ENCODE data around the gene SLC22A1. TPM values are rescaled to one million over a fixed set of nuclear protein-coding genes. Genes with fewer than 3 reads are reported as not detected.

SLC22A1 gene
- total RNA-seq, 1 donor from 2014 or later, result 3.2 TPM

GRCh38 chr6:160170018-160170680 lies 48.5 kb downstream of the SLC22A1 start:
- no peak overlapping the region for H3K4me2 ChIP-seq (ENCODE audit: low read length)
- H2AFZ ChIP-seq (ENCODE audit: low read depth, low read length), result no peak overlapping the region
- H3K27ac Mint-ChIP-seq (ENCODE audit: unreplicated experiment), result no peak overlapping the region

DNA sequence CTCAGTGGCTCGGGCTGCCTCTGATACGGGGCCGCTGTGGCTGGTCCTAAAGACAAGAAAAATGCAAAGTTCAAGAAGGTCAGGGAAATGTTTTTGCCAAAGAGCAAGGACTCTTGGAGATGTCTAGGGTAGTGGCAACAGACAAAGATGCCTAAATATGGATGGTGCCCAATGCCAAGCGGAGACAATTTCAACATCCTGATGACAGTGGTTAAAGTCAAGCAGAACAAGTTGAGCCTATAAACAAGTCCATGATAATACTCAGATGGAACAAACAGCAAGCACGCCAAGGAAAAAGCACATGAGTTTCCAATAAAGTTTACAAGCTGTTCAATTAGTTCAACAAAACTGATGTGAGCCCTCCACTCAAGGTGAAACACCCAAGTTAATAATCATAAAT lies 51.1 kb downstream of the SLC22A1 start:
- no peaks in the 10 kb centered on the region for H3K4me1 Mint-ChIP-seq (ENCODE audit: low read depth, unreplicated experiment)
- Histone ChIP-seq H3K36me3 (ENCODE audit: insufficient read depth, low read length) (no peaks in the 10 kb centered on the region), H3K4me2 (ENCODE audit: low read length) (no peak overlapping the region), H4K20me1 (ENCODE audit: insufficient read depth, low read length) (no peaks in the 10 kb centered on the region), H3K79me2 (ENCODE audit: insufficient read depth, low read length) (no peaks in the 10 kb centered on the region), H3K4me3 (ENCODE audit: insufficient read depth, low read depth, low read length) (no peak overlapping the region), H3K27ac (ENCODE audit: low read depth, low read length) (no peak overlapping the region), H2AFZ (ENCODE audit: low read depth, low read length) (no peak overlapping the region), H3K27me3 (ENCODE audit: insufficient read depth, low read length) (no peaks in the 10 kb centered on the region), H3K9me3 (ENCODE audit: insufficient read depth, low read depth, low read length) (no peaks in the 10 kb centered on the region), H3K4me1 (ENCODE audit: insufficient read depth, low read length) (no peaks in the 10 kb centered on the region), H3K9ac (ENCODE audit: low read length) (no peak overlapping the region)
- FAIRE-seq, result no peak
- no peak for DNase-seq (ENCODE audit: low read depth)
- no peak overlapping the region for H3K27ac Mint-ChIP-seq (ENCODE audit: unreplicated experiment)
- no peaks in the 10 kb centered on the region for H3K36me3 Mint-ChIP-seq (ENCODE audit: low read depth, unreplicated experiment)
- TF ChIP-seq CTCF (IDR thresholded peaks at IDR 0.05; ENCODE audit: insufficient read depth, low read depth, low read length) (no peak), EZH2 (IDR thresholded peaks at IDR 0.05; ENCODE audit: insufficient read depth, low read length) (no peak)
- H3K27me3 Mint-ChIP-seq (ENCODE audit: low read depth, unreplicated experiment), result no peaks in the 10 kb centered on the region
- H3K9me3 Mint-ChIP-seq (ENCODE audit: unreplicated experiment), result no peaks in the 10 kb centered on the region
- H3K4me3 Mint-ChIP-seq (ENCODE audit: unreplicated experiment), result no peak overlapping the region

More at GRCh38 chr6:160170018-160170680, 48.5 kb downstream of the SLC22A1 start:
- Histone ChIP-seq H3K36me3 (ENCODE audit: insufficient read depth, low read length) (no peaks in the 10 kb centered on the region), H3K4me1 (ENCODE audit: insufficient read depth, low read length) (no peaks in the 10 kb centered on the region), H3K4me3 (ENCODE audit: insufficient read depth, low read depth, low read length) (no peak overlapping the region), H3K9me3 (ENCODE audit: insufficient read depth, low read depth, low read length) (no peaks in the 10 kb centered on the region), H3K27me3 (ENCODE audit: insufficient read depth, low read length) (no peaks in the 10 kb centered on the region), H3K79me2 (ENCODE audit: insufficient read depth, low read length) (no peaks in the 10 kb centered on the region), H4K20me1 (ENCODE audit: insufficient read depth, low read length) (no peaks in the 10 kb centered on the region), H3K9ac (ENCODE audit: low read length) (no peak overlapping the region), H3K27ac (ENCODE audit: low read depth, low read length) (no peak overlapping the region)
- Mint-ChIP-seq H3K9me3 (ENCODE audit: unreplicated experiment) (peaks cover 2% of the 10 kb centered on the region), H3K4me1 (ENCODE audit: low read depth, unreplicated experiment) (no peaks in the 10 kb centered on the region), H3K36me3 (ENCODE audit: low read depth, unreplicated experiment) (no peaks in the 10 kb centered on the region), H3K27me3 (ENCODE audit: low read depth, unreplicated experiment) (no peaks in the 10 kb centered on the region), H3K4me3 (ENCODE audit: unreplicated experiment) (no peak overlapping the region)
- no peak for DNase-seq (ENCODE audit: low read depth)
- no peak for FAIRE-seq
- no peak for TF ChIP-seq CTCF (IDR thresholded peaks at IDR 0.05; ENCODE audit: insufficient read depth, low read depth, low read length)
- no peak for TF ChIP-seq EZH2 (IDR thresholded peaks at IDR 0.05; ENCODE audit: insufficient read depth, low read length)

- no peak overlapping the region for H2AFZ ChIP-seq (ENCODE audit: low read depth, low read length)
- DNase-seq (ENCODE audit: low read depth), result no peak
- no peak overlapping the region for H3K4me2 ChIP-seq (ENCODE audit: low read length)
- H3K27ac ChIP-seq (ENCODE audit: low read depth, low read length), result no peak overlapping the region
- no peaks in the 10 kb centered on the region for H3K27me3 Mint-ChIP-seq (ENCODE audit: low read depth, unreplicated experiment)
- no peaks in the 10 kb centered on the region for H3K9me3 Mint-ChIP-seq (ENCODE audit: unreplicated experiment)
- no peaks in the 10 kb centered on the region for H3K4me1 Mint-ChIP-seq (ENCODE audit: low read depth, unreplicated experiment)
- no peak overlapping the region for H3K9ac ChIP-seq (ENCODE audit: low read length)
- no peaks in the 10 kb centered on the region for H3K27me3 ChIP-seq (ENCODE audit: insufficient read depth, low read length)
- H4K20me1 ChIP-seq (ENCODE audit: insufficient read depth, low read length), result no peaks in the 10 kb centered on the region
- H3K36me3 Mint-ChIP-seq (ENCODE audit: low read depth, unreplicated experiment), result no peaks in the 10 kb centered on the region
- H3K9me3 ChIP-seq (ENCODE audit: insufficient read depth, low read depth, low read length), result no peaks in the 10 kb centered on the region
- no peak overlapping the region for H3K4me3 ChIP-seq (ENCODE audit: insufficient read depth, low read depth, low read length)
- H3K4me3 Mint-ChIP-seq (ENCODE audit: unreplicated experiment), result no peak overlapping the region
- FAIRE-seq, result no peak
- H3K79me2 ChIP-seq (ENCODE audit: insufficient read depth, low read length), result no peaks in the 10 kb centered on the region
- TF ChIP-seq EZH2 (IDR thresholded peaks at IDR 0.05; ENCODE audit: insufficient read depth, low read length) (no peak), CTCF (IDR thresholded peaks at IDR 0.05; ENCODE audit: insufficient read depth, low read depth, low read length) (no peak)
- no peaks in the 10 kb centered on the region for H3K4me1 ChIP-seq (ENCODE audit: insufficient read depth, low read length)
- H3K27ac Mint-ChIP-seq (ENCODE audit: unreplicated experiment), result no peak overlapping the region
- H3K36me3 ChIP-seq (ENCODE audit: insufficient read depth, low read length), result no peaks in the 10 kb centered on the region
Observed at GRCh38 chr6:160173806-160174527, 52.4 kb downstream of the SLC22A1 start.

Measured in astrocyte (in vitro differentiated cells and primary cell).